Measurements from ENCODE around the gene OLFM2. TPM values are rescaled to one million over a fixed set of nuclear protein-coding genes. Genes with fewer than 3 reads are reported as not detected.

The OLFM2 gene
- 1.6 and 2.6 TPM in 2 replicates for total RNA-seq

GRCh38 chr19:9936326-9937000 is at the start of gene OLFM2:
Gene OLFM2 (minus strand): TSS chr19:9936515. CDS start chr19:9936366, 149 bp downstream.

GRCh38 chr19:9834726-9835506 is 101.4 kb downstream of the OLFM2 start, which contains the start of gene PIN1:
Gene PIN1 (plus strand): TSS chr19:9835318. CDS start chr19:9835345, 27 bp downstream.

GRCh38 chr19:9827289-9828238 is 108.8 kb downstream of the OLFM2 start, which contains the start of gene UBL5:
Gene UBL5 (plus strand): TSS chr19:9827918. CDS start chr19:9828338, 420 bp downstream.

GRCh38 chr19:9818734-9819595 is 117.3 kb downstream of the OLFM2 start, which contains the start of gene FBXL12:
Gene FBXL12 (minus strand): TSS chr19:9819079. CDS start chr19:9818813, 266 bp downstream.

Other genes with a start within 250 kb of the OLFM2 start
- 5.0 and 7.2 TPM in 2 replicates for gene ZNF846, start 167.8 kb downstream of the OLFM2 start, total RNA-seq
- gene FBXL12, start 117.4 kb downstream of the OLFM2 start, total RNA-seq, result 7.6 and 9.4 TPM in 2 replicates
- 180 and 305 TPM in 2 replicates for gene UBL5, start 108.6 kb downstream of the OLFM2 start, total RNA-seq
- gene PIN1, start 101.2 kb downstream of the OLFM2 start, total RNA-seq, result 101 and 123 TPM in 2 replicates
- 0.19 and 1.8 TPM in 2 replicates for gene COL5A3, start 74.0 kb upstream of the OLFM2 start, total RNA-seq
- gene RDH8, start 77.0 kb upstream of the OLFM2 start, total RNA-seq, result not detected in 2 replicates
- 24.3 and 29.4 TPM in 2 replicates for gene SHFL, start 149.8 kb upstream of the OLFM2 start, total RNA-seq
- gene ANGPTL6, start 166.2 kb upstream of the OLFM2 start, total RNA-seq, result 0.25 TPM in 1 of 2 replicates, not detected in the other
- 21.0 and 28.9 TPM in 2 replicates for gene PPAN, start 169.8 kb upstream of the OLFM2 start, total RNA-seq
- gene P2RY11, start 175.2 kb upstream of the OLFM2 start, total RNA-seq, result 1.1 and 4.3 TPM in 2 replicates
- gene EIF3G, start 183.4 kb upstream of the OLFM2 start, total RNA-seq, result 261 and 308 TPM in 2 replicates

Measured in bladder microvascular endothelial cell (primary cell).